T-helper 2 cell treated with Interferon-gamma antibody and Interleukin-4, amounts not matched to agents 5 μg/mL and 100 μg/mL, for 36 hours (primary cell): ENCODE results near the gene DTYMK.
A peak's percentile ranks its signal among the peaks of the same experiment; 100 is the strongest.
"Not testable (repeated sequence)": the region's sequence is repeated elsewhere in the genome, so short reads cannot be mapped to it uniquely, and the experiment has no call there.

Experiments
- DNase-seq: peaks from one replicate; pipeline ENCODE4 v3.0.0; 2021; ENCODE audit warnings: low spot score
- H3K27ac Mint-ChIP-seq: one replicate; pipeline ENCODE4 v1.8.0; 2021; ENCODE audit warnings: mild to moderate bottlenecking, mixed read lengths
- H3K27me3 Mint-ChIP-seq: one replicate; pipeline ENCODE4 v1.8.0; 2021; ENCODE audit warnings: low read depth, mixed read lengths
- H3K36me3 Mint-ChIP-seq: one replicate; pipeline ENCODE4 v1.8.0; 2021; ENCODE audit warnings: low read depth, mixed read lengths
- H3K4me1 Mint-ChIP-seq: one replicate; pipeline ENCODE4 v1.8.0; 2021; ENCODE audit warnings: low read depth, mixed read lengths
- H3K4me3 Mint-ChIP-seq: one replicate; pipeline ENCODE4 v1.8.0; 2022; ENCODE audit warnings: mild to moderate bottlenecking, moderate library complexity, mixed read lengths
- H3K9me3 Mint-ChIP-seq: one replicate; pipeline ENCODE4 v1.8.0; 2021; ENCODE audit warnings: mixed read lengths

Gene DTYMK

DNA sequence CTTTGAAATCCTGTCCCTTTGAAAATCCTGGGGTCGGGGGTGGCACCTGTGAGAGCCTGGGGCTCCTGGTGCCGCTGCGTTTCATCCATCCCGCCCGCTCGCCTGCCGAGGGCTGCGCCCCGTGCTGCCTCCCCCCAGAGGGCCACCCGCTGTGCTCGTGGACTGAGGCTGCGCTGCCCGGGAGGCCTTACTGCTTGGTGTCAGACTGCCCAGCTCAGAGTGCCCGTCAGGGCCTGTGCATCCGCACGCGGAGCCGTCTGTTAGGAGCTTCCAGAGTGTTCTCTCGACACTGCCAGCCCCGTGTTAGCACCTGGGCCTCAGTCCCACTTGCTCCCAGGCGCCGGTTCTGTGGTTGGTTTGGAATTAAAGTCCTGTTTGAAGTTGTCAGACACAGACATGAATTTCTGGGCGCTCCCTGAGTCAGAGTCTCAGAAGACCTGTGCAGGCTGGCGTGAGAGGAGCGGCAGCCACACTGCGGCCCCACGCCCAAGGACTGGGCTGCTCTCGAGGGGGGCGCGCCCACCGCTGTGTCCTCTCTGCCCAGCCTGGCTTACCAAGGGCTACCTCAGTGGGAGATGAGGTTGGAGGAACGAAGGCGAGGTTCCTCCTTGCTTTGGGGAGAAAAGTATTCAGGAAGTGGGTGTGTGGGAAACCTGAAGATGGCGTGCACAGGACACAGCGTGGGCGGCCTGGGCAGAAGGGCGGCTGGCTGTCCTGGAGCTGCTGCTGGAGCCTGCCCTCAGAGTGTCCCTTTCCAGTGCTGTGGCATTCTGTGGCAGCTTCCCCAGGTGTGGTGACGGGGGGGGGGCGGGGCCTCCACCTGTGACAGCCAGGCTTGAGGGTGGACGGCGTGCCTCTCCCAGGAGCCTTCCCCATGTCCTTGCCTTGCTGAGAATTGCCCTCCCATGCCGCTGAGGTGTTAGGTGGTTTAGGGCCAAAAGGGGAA lies 14.1 kb downstream of the DTYMK start:
- no peak overlapping the region for H3K4me3 Mint-ChIP-seq
- no peak overlapping the region for H3K27ac Mint-ChIP-seq
- DNase-seq = no peak
- H3K27me3 Mint-ChIP-seq = no peaks in the 10 kb centered on the region
- no peaks in the 10 kb centered on the region for H3K9me3 Mint-ChIP-seq
- peaks cover 17% of the 10 kb centered on the region for H3K36me3 Mint-ChIP-seq
- H3K4me1 Mint-ChIP-seq = peaks cover 4% of the 10 kb centered on the region

DNA sequence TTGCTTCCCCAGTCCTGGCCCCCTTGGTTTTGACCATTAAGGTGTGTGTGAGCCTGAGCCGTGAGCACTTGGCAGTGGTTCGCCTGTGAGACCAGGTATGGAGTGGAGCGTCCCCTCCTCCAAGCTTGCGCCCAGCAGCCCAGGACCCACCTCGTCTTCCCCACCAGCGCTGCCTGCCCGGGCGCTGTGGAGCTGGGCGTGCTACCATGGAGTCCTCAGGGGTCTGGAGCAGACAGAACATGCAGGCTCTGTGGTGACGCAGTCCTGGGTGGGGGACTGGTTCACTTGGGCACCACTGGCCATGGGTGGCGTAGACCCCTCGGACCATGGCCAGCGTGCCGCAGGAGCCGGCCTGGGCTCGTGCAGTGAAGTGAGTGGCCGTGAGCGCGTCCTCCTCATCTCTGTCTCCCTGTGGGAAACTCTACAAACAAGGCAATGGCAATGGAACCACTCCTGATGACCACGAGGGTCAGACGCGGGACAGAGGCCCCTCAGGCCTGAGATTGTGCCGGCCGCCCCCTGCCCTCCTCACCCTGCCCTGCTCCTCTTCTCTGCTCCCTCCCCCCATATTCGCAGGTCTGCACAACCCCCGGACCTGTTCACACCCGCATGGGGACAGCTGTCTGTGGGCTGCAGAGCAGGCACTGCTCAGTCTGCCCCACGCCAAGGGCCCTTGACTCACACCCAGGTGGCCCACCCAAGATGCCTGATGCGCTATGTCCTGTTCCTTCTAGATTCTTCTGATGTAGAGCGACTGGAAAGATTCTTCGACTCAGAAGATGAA lies 15.0 kb downstream of the DTYMK start:
- H3K27ac Mint-ChIP-seq = no peak overlapping the region

GRCh38 chr2:241670333-241671110 lies 16.1 kb downstream of the DTYMK start:
- H3K27ac Mint-ChIP-seq = no peak overlapping the region
- H3K4me3 Mint-ChIP-seq = no peak overlapping the region
- H3K36me3 Mint-ChIP-seq = peaks cover 16% of the 10 kb centered on the region
- no peaks in the 10 kb centered on the region for H3K27me3 Mint-ChIP-seq
- peaks cover 4% of the 10 kb centered on the region for H3K4me1 Mint-ChIP-seq
- H3K9me3 Mint-ChIP-seq = no peaks in the 10 kb centered on the region
- no peak for DNase-seq

More for the DNA sequence above, 15.0 kb downstream of the DTYMK start:
- Mint-ChIP-seq H3K4me3 (no peak overlapping the region), H3K9me3 (no peaks in the 10 kb centered on the region), H3K4me1 (peaks cover 4% of the 10 kb centered on the region), H3K27me3 (no peaks in the 10 kb centered on the region), H3K36me3 (peaks cover 17% of the 10 kb centered on the region)
- no peak for DNase-seq

GRCh38 chr2:241668839-241669238 lies 17.8 kb downstream of the DTYMK start:
- peaks cover 7% of the 10 kb centered on the region for H3K4me1 Mint-ChIP-seq
- H3K9me3 Mint-ChIP-seq = no peaks in the 10 kb centered on the region
- H3K36me3 Mint-ChIP-seq = peaks cover 11% of the 10 kb centered on the region
- H3K27me3 Mint-ChIP-seq = no peaks in the 10 kb centered on the region
- no peak overlapping the region for H3K27ac Mint-ChIP-seq
- DNase-seq = no peak
- no peak overlapping the region for H3K4me3 Mint-ChIP-seq

GRCh38 chr2:241668354-241668753 lies 18.3 kb downstream of the DTYMK start:
- peaks cover 8% of the 10 kb centered on the region for H3K36me3 Mint-ChIP-seq
- H3K4me3 Mint-ChIP-seq = no peak overlapping the region
- no peak for DNase-seq
- H3K27me3 Mint-ChIP-seq = no peaks in the 10 kb centered on the region
- no peak overlapping the region for H3K27ac Mint-ChIP-seq
- peaks cover 4% of the 10 kb centered on the region for H3K4me1 Mint-ChIP-seq
- no peaks in the 10 kb centered on the region for H3K9me3 Mint-ChIP-seq

DNA sequence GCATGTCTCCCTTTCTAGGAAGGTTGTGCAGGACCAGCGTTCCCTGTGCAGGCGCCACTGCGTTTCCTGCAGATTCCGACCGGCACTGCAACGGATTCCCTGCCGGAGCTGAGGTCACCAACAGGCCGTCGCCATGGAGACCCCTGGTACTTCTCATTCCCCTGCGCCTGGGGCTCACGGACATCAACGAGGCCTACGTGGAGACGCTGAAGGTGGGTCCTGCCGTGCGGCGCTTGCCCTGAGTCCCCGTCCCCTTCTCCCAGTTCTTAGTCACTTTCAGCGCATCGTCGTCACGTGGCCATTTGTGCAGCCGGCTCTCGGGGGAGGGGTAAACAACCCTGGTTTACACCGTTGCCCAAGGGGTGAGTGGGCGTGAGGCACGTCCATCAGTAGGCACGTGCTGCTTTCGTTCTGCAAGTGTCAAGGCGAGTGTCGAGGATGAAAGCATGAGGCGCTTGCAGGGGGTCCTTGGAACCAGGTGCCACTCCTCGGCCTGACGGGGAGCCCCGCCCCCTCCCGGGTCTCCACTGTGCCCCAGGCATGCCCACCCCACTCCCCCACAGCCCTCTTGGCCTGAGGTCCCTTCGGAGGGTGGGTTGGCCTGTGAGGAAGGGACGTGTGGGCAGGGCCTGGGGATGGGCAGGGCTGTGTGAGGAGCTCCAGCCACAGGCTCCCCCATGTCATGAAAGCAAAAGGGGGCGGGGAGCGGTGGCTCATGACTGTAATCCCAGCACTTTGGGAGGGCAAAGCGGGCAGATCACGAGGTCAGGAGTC lies 19.8 kb downstream of the DTYMK start:
- Mint-ChIP-seq H3K9me3 (no peaks in the 10 kb centered on the region), H3K36me3 (peaks cover 8% of the 10 kb centered on the region), H3K27me3 (no peaks in the 10 kb centered on the region), H3K27ac (no peak overlapping the region), H3K4me3 (no peak overlapping the region), H3K4me1 (peaks cover 4% of the 10 kb centered on the region)
- DNase-seq = no peak

- Mint-ChIP-seq H3K9me3 (no peaks in the 10 kb centered on the region), H3K27ac (peak overlapping the region; percentile 23)
Observed at GRCh38 chr2:241665731-241666440, 20.7 kb downstream of the DTYMK start.

GRCh38 chr2:241662731-241663130 lies 23.9 kb downstream of the DTYMK start:
- DNase-seq, H3K27me3 Mint-ChIP-seq, H3K4me1 Mint-ChIP-seq, H3K27ac Mint-ChIP-seq, H3K4me3 Mint-ChIP-seq, H3K9me3 Mint-ChIP-seq: not testable (repeated sequence)
- H3K36me3 Mint-ChIP-seq = peaks cover 13% of the 10 kb centered on the region

More at GRCh38 chr2:241665731-241666440, 20.7 kb downstream of the DTYMK start:
- Mint-ChIP-seq H3K27me3 (no peaks in the 10 kb centered on the region), H3K36me3 (peaks cover 9% of the 10 kb centered on the region), H3K4me3 (no peak overlapping the region), H3K4me1 (peaks cover 4% of the 10 kb centered on the region)
- DNase-seq = no peak

GRCh38 chr2:241660593-241661213 lies 25.9 kb downstream of the DTYMK start:
- peaks cover 4% of the 10 kb centered on the region for H3K4me1 Mint-ChIP-seq
- H3K27me3 Mint-ChIP-seq = no peaks in the 10 kb centered on the region
- H3K27ac Mint-ChIP-seq = no peak overlapping the region
- no peak overlapping the region for H3K4me3 Mint-ChIP-seq
- no peak for DNase-seq
- H3K9me3 Mint-ChIP-seq = no peaks in the 10 kb centered on the region
- peaks cover 23% of the 10 kb centered on the region for H3K36me3 Mint-ChIP-seq

DNA sequence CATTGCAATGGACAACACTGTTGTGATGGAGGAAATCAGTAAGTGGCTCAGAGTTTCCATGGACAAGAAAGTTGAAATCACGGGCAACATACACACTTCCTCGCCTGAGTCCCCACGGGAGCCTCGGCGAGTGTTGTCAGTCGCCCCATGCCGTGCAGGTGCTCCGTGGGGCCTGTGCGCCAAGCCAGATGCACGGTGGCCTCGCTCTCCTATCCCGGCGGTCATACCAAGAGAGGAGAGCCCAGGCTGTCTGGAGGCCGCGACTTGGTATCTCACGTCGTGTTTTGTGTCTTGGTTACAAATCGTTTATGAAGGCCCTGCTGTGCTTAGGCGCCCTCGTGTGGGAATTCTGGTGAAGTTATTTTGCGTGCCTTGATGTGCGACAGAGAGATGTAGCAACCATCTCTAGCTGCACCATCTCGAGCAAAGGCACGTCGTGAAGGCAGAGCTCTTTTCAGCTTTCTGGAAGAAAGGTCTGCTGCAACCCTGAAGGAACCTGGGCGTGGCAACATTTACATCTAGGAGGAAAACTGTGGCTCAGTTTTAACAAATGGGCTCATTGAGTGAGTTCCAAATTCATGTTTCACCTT lies 27.4 kb downstream of the DTYMK start:
- H3K27me3 Mint-ChIP-seq = no peaks in the 10 kb centered on the region
- H3K4me3 Mint-ChIP-seq = no peak overlapping the region
- H3K9me3 Mint-ChIP-seq = no peaks in the 10 kb centered on the region
- peaks cover 33% of the 10 kb centered on the region for H3K36me3 Mint-ChIP-seq
- no peaks in the 10 kb centered on the region for H3K4me1 Mint-ChIP-seq
- no peak overlapping the region for H3K27ac Mint-ChIP-seq
- DNase-seq = no peak

DNA sequence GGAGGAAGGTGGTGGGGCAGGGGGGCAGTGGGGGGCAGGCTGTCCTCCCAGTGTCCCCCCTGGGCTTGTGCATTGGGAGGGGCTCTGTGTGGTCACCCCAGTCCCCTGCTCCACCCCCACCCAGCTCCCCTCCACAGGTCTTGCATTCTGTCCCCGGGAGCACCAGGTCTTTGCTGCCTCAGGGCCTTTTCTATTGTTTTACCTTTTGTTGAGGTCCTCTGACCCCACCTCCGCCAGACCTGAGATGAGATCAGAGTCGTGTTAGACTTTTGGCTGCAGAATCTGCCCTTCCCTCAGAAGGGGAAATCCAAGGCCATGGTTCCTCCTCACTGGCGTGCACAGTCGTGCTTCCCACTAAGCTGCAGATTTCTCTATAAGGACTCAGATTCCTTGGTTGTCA lies 28.3 kb downstream of the DTYMK start:
- Mint-ChIP-seq H3K36me3 (peaks cover 35% of the 10 kb centered on the region), H3K27me3 (no peaks in the 10 kb centered on the region), H3K4me1 (no peaks in the 10 kb centered on the region), H3K27ac (no peak overlapping the region), H3K9me3 (no peaks in the 10 kb centered on the region), H3K4me3 (no peak overlapping the region)
- no peak for DNase-seq

- H3K27me3 Mint-ChIP-seq = no peaks in the 10 kb centered on the region
- H3K4me3 Mint-ChIP-seq = no peak overlapping the region
- DNase-seq = no peak
- peaks cover 38% of the 10 kb centered on the region for H3K36me3 Mint-ChIP-seq
- no peak overlapping the region for H3K27ac Mint-ChIP-seq
- no peaks in the 10 kb centered on the region for H3K4me1 Mint-ChIP-seq
- H3K9me3 Mint-ChIP-seq = no peaks in the 10 kb centered on the region
Observed at GRCh38 chr2:241657786-241658254, 28.8 kb downstream of the DTYMK start.
